A673 (cell line): ENCODE data around the gene TMTC2. TPM values are rescaled to one million over a fixed set of nuclear protein-coding genes. Genes with fewer than 3 reads are reported as not detected.
A peak's percentile ranks its signal among the peaks of the same experiment; 100 is the strongest.

Source experiments
- BruUV-seq: library from RNA; stranded (reverse); fragments of 400-500 nt; replicated peaks from 2 replicates; lab custom pipeline; 2021; lab: Mats Ljungman, UMichigan
- CTCF ChIA-PET: fragments of 300-600 bp; sonication (Branson Sonifier 250); formaldehyde crosslinking; loops from one replicate; lab custom pipeline; 2022; ENCODE audit warnings: antibody characterized with exemption; lab: Charles Lee
- POLR2A ChIA-PET: fragments of 300-600 bp; sonication (Branson Sonifier 250); formaldehyde crosslinking; loops from one replicate; lab custom pipeline; 2022; ENCODE audit warnings: antibody characterized with exemption; ENCODE audit not compliant: low non-redundant PET; lab: Charles Lee
- DNase-seq: peaks from one replicate; pipeline ENCODE4 v3.0.0-alpha.2; 2015; ENCODE audit warnings: low spot score
- H3K27ac ChIP-seq: fragments of 200-600 bp; sonication (generic); 2 replicates; pipeline ENCODE4 v1.5.1; 2016; ENCODE audit warnings: mixed run types, low read depth, mild to moderate bottlenecking, mixed read lengths, antibody characterized with exemption, low read length; ENCODE audit not compliant: poor library complexity, severe bottlenecking
- H3K27me3 ChIP-seq: fragments of 200-600 bp; sonication (generic); replicated peaks from 2 replicates; pipeline ENCODE4 v1.6.1; 2017; ENCODE audit warnings: mixed run types, low read depth, mild to moderate bottlenecking, mixed read lengths, antibody characterized with exemption, low read length; ENCODE audit not compliant: insufficient read depth, poor library complexity
- H3K36me3 ChIP-seq: fragments of 200-600 bp; sonication (generic); 2 replicates; pipeline ENCODE4 v1.6.1; 2016; ENCODE audit warnings: mixed run types, mild to moderate bottlenecking, mixed read lengths, antibody characterized with exemption, low read length; ENCODE audit not compliant: insufficient read depth, poor library complexity, severe bottlenecking
- H3K4me1 ChIP-seq: fragments of 200-600 bp; sonication (generic); 2 replicates; pipeline ENCODE4 v1.6.1; 2017; ENCODE audit warnings: mixed run types, mild to moderate bottlenecking, mixed read lengths, antibody characterized with exemption, low read length; ENCODE audit not compliant: insufficient read depth, poor library complexity, severe bottlenecking
- H3K4me3 ChIP-seq: fragments of 200-600 bp; sonication (generic); 2 replicates; pipeline ENCODE4 v1.5.1; 2016; ENCODE audit warnings: low read depth, mixed run types, mild to moderate bottlenecking, mixed read lengths, low read length; ENCODE audit not compliant: poor library complexity, severe bottlenecking
- H3K9me3 ChIP-seq: fragments of 200-600 bp; sonication (generic); 2 replicates; pipeline ENCODE4 v1.6.1; 2016; ENCODE audit warnings: mixed run types, low read depth, mild to moderate bottlenecking, mixed read lengths, antibody characterized with exemption, low read length; ENCODE audit not compliant: poor library complexity, severe bottlenecking
- EZH2 ChIP-seq: fragments of 200-600 bp; sonication (generic); IDR thresholded peaks from 2 replicates; pipeline ENCODE4 v1.6.1; 2017; ENCODE audit warnings: borderline replicate concordance, low read depth, mild to moderate bottlenecking, mixed read lengths, antibody characterized with exemption, low read length; ENCODE audit not compliant: poor library complexity, severe bottlenecking
- intact Hi-C: fragments of 100-400 bp; cut with micrococcal nuclease; formaldehyde crosslinking; loops from one replicate; pipeline ENCODE4 v1.10.0; 2022; ENCODE audit not compliant: unreplicated experiment
- total RNA-seq: library from RNA; stranded (reverse); gene quantifications from 2 replicates; pipeline ENCODE4 v1.2.3, GENCODE V29; 2021
- TF ChIP-seq, protein P1 (sequence below): fragments of 300-800, 200-600 bp; sonication (generic); conservative IDR thresholded peaks from 2 replicates; pipeline ENCODE4 v1.5.1; 2017; ENCODE audit warnings: low read depth, mild to moderate bottlenecking, antibody characterized with exemption, low read length, moderate library complexity, mixed read lengths

The TMTC2 gene
- total RNA-seq, 1 experiment from 2014 or later = 3.3 TPM

DNA sequence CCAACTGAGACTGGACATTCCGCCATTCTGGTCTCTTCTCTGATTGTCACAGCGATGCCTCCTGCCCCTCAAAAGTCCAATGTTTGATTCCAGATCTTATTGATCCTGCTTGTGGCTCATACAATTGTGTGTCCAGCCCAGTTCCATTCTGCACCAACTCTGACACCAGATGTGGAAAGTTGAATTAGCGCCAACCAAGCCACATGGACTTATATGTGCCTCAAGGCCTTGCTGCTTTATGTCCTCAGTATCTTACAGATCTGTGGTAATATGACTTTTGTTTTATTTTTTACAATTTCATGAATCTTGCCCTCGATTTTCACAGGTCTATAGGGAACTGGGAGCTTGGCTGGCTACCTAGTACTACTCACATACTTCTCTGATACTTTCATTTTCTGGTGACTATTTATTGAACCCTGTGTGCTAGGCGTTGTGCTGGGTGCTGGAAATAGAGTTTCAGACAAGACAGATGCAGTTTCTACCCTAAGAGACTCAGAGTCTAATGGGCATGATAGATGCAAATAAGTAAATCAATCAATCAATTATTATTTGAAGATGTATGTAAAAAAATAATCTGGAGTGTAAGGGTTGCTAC, 472.0 kb downstream of the TMTC2 start:
- intact Hi-C loops = no loop called here
- Histone ChIP-seq H3K36me3 (no peaks in the 10 kb centered on the region), H3K9me3 (no peaks in the 10 kb centered on the region), H3K27ac (no peak overlapping the region), H3K4me3 (no peak overlapping the region), H3K4me1 (no peaks in the 10 kb centered on the region), H3K27me3 (no peaks in the 10 kb centered on the region)
- ChIA-PET POLR2A (no interaction called here), CTCF (no interaction called here)
- TF ChIP-seq, protein P1, sequence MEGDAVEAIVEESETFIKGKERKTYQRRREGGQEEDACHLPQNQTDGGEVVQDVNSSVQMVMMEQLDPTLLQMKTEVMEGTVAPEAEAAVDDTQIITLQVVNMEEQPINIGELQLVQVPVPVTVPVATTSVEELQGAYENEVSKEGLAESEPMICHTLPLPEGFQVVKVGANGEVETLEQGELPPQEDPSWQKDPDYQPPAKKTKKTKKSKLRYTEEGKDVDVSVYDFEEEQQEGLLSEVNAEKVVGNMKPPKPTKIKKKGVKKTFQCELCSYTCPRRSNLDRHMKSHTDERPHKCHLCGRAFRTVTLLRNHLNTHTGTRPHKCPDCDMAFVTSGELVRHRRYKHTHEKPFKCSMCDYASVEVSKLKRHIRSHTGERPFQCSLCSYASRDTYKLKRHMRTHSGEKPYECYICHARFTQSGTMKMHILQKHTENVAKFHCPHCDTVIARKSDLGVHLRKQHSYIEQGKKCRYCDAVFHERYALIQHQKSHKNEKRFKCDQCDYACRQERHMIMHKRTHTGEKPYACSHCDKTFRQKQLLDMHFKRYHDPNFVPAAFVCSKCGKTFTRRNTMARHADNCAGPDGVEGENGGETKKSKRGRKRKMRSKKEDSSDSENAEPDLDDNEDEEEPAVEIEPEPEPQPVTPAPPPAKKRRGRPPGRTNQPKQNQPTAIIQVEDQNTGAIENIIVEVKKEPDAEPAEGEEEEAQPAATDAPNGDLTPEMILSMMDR = no peak
- no TSS peak for BruUV-seq
- no peak for DNase-seq

DNA sequence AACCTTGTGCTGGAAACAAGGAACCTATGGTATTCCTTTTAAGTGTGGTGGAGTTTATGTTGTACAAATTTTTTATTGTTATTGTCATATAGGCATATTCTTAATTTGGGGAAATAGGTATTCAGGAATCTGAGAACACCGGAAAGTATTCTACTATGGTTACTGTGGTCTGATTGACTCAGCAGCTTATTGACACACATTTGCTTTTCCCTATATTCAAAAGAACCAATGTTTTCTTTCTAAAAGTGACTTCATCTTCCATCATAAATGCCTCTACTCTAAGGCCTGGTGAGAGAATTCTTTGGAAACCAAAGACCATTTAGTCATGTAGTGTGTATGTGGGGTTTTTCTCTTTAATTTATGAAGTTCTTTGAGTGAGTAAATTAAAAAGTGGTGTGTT, 474.8 kb downstream of the TMTC2 start:
- no TSS peak for BruUV-seq
- Histone ChIP-seq H3K27ac (no peak overlapping the region), H3K27me3 (no peaks in the 10 kb centered on the region), H3K36me3 (no peaks in the 10 kb centered on the region), H3K9me3 (no peaks in the 10 kb centered on the region), H3K4me1 (no peaks in the 10 kb centered on the region), H3K4me3 (no peak overlapping the region)
- DNase-seq = no peak
- TF ChIP-seq EZH2 = no peak
- TF ChIP-seq, protein P1 = no peak
- intact Hi-C loops = no loop called here
- ChIA-PET POLR2A (no interaction called here), CTCF (no interaction called here)

DNA sequence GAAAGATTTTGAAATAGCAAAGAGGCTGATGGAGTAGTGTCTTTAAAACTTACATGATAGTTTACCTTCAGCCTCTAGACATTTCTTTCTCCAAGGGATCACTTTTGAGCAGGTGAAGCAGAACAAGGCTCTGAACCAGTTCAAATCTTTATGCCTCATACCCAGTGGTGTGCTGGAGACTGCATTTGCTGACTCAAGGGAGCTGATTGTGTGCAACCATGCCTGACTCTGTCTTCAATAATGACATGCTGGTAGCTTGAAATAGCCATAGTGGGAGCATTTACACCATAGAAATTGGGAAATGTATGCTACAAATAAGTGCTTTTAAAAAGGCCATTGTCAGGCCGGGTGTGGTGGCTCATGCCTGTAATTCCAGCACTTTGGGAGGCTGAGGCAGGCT, 482.0 kb downstream of the TMTC2 start:
- peak; percentile 5 for DNase-seq
- Histone ChIP-seq H3K27me3 (no peaks in the 10 kb centered on the region), H3K27ac (no peak overlapping the region), H3K4me1 (no peaks in the 10 kb centered on the region), H3K36me3 (no peaks in the 10 kb centered on the region), H3K9me3 (no peaks in the 10 kb centered on the region), H3K4me3 (no peak overlapping the region)
- intact Hi-C loops = no loop called here
- TF ChIP-seq, protein P1 = no peak
- TF ChIP-seq EZH2 = no peak
- ChIA-PET POLR2A (no interaction called here), CTCF (no interaction called here)
- BruUV-seq = no TSS peak
